Left forelimb (tissue), 1 donor: Measurements from ENCODE around the gene IMMP1L.

ENCODE experiments used
- DNase-seq: peaks from one replicate; pipeline ENCODE4 v3.0.0-alpha.2; 2018; ENCODE audit warnings: low spot score

The IMMP1L gene

DNA sequence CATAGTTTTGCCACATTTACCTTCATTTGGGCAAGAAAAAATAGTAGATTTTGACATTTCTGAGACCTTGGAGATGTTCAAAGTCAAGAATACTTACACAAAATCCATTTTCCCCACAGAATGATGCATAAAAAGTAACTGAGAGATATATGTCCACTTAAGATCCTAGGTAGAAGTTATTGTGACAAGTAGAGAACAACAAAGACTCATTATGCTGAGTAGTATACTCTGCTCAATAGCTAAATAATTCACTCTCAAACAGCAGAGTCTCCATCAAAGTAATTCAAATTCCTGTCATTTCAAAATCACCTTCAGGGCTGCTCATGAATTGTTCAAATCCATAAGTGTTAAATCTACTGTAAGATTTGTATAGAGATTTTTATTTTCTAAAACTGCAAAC, 35.3 kb downstream of the IMMP1L start:
- DNase-seq = no peak

DNA sequence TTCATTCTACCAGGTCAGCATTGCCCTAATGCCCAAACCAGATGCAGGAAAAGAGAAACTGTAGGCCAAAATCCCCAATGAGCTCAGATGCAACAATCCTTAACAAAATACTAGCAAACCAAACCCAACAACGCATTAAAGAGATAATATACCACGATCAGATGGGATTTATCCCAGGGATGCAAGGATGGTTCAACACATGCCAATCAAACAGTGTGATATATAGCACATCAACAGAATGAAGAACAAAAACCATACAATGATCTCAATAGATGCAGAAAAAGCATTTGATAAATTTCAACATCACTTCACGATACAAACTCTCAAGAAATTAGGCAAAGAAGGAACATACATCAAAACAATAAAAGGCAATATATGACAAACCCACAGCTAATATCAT, 45.0 kb downstream of the IMMP1L start:
- DNase-seq = no peak

GRCh38 chr11:31455177-31455576, 54.2 kb downstream of the IMMP1L start:
- DNase-seq = no peak

- no peak for DNase-seq
Observed at GRCh38 chr11:31450841-31451240, 58.6 kb downstream of the IMMP1L start.

DNA sequence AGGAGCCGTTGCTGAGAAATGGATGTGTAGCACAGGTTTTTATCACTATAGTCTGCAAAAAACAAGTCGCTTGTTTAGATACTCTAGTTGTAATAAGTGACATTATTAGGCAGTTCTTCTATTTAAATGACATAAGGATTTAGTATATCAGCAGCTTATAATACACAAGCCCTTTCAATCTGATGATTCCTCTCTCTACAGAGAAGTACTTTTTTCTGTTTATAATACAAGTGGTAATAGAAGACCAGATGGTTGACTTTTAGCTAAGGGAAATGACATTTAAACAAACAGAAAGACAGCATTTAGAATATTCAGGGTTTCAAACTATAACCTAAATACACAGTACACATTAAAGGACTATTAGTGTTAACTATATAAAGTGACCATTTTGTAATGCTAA, 60.4 kb downstream of the IMMP1L start:
- DNase-seq = no peak

GRCh38 chr11:31445621-31446020, 63.8 kb downstream of the IMMP1L start:
- DNase-seq = no peak

DNA sequence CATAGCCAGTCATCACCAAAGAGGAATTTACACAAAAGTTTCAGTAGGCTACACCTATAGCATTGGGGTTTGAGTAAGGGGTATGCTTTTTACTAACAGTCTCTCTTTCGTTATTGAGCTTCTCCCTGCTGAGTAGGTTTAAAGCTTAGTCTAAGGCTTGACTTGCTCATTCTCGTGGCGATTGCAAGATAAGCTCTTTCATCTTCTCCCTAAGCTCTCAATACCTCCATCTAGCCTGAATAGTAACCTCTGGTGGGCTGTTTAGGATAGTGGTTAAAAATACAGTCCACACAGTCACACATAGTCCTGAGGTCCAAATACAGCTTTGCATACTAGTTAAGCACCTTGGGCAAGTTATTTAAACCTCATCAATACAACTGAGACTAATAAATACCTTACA, 65.6 kb downstream of the IMMP1L start:
- DNase-seq = no peak

DNA sequence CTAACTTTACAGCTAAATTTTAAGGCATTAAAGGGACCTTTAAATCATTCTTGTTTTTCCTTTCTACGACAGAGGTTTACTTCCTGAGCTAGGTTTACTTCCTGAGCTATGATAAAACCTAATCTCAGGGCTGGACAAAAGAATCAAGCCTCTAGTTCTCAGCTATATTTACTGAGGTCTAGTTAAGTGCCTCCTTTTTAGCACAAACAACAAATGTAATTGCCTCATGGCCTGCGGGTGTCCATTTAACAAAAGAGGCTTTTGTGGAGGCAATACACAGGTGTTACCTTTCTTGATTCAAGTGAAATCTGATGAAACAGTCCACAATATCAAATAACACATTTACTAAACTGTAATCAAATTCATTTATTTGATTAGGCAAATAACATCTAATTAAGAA, 67.3 kb downstream of the IMMP1L start:
- DNase-seq = no peak

- DNase-seq = no peak
Observed at GRCh38 chr11:31441296-31441695, 68.1 kb downstream of the IMMP1L start.

DNA sequence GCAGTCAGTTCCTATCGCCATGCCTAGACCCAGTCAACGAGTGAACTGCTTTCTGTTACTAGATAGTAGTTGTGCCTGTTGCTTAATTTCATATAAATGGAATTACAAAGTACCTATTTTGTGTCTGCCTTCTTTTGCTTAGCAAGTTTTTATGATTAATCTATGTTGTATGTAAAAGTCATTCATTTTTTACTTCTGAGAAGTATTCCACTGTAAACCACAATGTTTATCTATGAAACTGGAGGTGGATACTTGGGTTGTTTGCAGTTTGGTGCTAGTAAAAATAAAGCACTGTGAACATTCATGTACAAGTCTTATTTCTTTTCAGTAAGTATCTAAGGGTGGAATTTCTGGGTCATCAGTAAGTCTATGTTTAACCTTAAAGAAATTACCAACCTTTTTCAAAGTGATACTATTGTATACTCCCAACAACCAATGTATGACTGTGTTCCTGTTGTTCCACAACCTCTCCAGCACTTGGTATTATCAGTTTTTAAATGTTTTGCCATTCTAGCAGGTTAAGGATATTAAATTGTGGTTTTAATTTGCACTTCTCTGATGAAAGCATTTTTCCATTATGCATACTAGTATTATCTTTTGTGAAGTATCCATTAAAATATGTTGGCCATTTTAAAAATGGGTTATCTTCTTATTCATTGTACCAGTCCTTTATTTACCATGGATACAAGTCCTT, 71.5 kb downstream of the IMMP1L start:
- no peak for DNase-seq

DNA sequence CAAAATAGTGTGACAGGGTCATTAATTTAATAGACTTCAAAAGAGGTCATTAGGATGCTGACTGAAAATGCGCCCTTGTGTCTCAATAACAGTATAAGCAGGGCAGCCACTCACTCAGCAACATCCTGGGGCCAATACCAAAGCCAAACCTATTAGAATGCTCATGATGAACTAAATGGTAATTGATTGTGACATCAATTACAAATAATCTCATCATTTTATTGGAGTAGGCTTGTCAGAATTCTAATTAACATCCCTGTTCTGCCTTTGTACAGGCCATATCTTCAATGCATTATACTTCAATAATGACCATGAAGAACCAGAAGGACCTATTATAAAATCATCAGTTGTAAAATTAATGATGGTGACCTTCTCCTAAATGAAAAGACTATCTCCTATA, 75.6 kb downstream of the IMMP1L start:
- DNase-seq = no peak

GRCh38 chr11:31424652-31425051, 84.8 kb downstream of the IMMP1L start:
- DNase-seq = no peak

DNA sequence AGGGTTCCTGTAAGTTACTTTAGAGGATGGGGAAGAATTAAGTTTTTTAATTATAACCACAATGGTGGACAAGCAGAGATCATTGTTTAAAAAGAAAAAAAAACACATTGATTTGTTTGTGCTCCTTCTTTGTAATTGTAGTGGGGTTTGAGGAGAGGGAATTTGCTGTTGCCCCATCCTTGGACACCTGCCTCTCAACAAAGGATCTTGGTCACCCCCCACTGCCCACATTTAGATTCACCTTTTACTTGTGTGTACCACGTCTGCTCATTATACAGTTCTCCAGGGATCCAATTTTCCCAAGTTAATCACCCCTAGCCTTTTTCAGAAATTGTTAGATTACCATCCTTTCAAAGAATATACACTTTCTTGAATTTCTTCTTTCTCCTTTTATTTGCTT, 86.7 kb downstream of the IMMP1L start:
- no peak for DNase-seq

GRCh38 chr11:31421820-31422219, 87.6 kb downstream of the IMMP1L start:
- no peak for DNase-seq

DNA sequence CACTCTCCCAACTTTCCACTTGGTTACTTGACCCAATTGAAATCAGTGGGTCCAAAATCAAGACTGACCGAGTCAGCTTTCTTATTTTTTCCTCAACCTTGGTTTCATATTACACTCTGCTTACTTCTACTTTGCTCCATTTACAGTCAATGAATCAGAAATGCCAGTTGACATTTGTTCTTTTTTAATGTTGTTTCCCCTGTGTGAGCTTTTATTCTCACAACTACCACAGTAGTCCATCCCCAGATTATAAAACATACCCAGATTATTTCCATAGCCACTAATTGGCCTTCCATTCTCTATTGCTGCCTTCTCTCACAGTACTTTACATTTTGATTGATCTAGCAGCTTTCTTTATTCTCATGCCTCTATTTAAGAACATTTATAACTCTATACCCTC, 89.8 kb downstream of the IMMP1L start:
- no peak for DNase-seq

DNA sequence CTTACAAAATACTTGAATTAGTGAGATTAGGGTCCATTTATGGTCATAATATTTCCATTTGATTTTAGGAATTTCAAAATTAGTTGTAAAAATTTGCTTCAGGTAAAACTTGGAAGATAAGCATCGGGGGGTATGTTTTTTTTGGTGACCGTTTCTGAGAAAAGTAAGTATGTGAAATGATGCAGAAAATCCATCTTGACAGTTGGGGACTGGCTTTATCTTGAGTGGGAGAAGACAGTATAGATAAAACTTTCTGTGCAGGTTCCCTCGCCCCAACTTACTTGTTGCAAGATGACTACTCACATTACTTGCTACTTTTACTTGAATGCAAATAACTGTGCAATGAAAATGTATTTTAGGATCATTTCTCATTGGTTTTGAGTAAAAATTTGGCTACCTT, 90.3 kb downstream of the IMMP1L start:
- no peak for DNase-seq

- DNase-seq = no peak
Observed at GRCh38 chr11:31417816-31418215, 91.6 kb downstream of the IMMP1L start.

GRCh38 chr11:31417357-31417756, 92.1 kb downstream of the IMMP1L start:
- no peak for DNase-seq

- no peak for DNase-seq
Observed at GRCh38 chr11:31415435-31415834, 94.0 kb downstream of the IMMP1L start.

DNA sequence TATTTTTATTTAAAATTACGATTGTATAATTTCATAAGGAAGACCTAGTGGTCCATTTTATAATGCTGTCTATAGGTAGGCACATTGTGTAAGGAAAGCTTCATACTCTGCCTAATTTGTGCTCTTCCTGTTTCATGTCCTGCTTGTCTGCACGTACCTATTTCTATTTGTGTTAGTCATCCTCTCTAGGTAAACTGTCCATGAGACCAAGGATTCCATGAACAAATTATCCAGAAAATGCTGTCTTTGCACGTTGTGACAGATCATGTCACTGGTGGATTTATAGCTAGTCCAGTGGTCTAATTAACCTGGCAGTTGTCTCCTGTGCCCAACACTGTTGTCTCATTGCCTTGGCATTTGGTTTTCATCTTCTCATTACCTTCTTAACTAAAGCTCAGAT, 95.1 kb downstream of the IMMP1L start:
- no peak for DNase-seq

- DNase-seq = no peak
Observed at GRCh38 chr11:31412946-31413345, 96.5 kb downstream of the IMMP1L start.

- no peak for DNase-seq
Observed at GRCh38 chr11:31408201-31408600, 101.2 kb downstream of the IMMP1L start.

DNA sequence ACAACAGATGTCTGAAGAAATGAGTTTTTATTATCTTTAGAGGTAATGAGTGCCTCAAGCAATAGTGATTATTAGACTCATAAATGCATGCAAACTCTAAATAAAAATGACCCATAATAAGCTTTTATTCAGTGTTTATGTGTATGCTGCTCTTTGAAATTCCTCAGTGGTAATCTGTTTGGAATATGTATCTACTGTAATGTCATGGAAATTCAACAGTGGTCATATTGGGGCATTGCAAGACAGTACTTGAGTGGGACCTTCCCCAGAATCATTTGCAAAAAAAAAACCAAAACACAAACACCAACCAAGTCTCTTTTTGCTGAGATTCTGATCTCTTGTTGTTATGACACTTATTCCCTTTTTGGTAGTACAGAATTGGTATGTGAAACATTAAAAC, 104.8 kb downstream of the IMMP1L start:
- DNase-seq = no peak

- DNase-seq = no peak
Observed at GRCh38 chr11:31397239-31397834, 112.1 kb downstream of the IMMP1L start.
